Measurements from ENCODE around the gene VEPH1. TPM values are rescaled to one million over a fixed set of nuclear protein-coding genes. Genes with fewer than 3 reads are reported as not detected.

VEPH1 gene
- total RNA-seq, 4 donors from 2014 or later, result 5.8 TPM; not detected in 3

- Histone ChIP-seq H3K4me3 (no peak overlapping the region), H3K36me3 (no peaks in the 10 kb centered on the region), H3K27me3 (no peaks in the 10 kb centered on the region), H3K4me1 (no peaks in the 10 kb centered on the region), H3K9me3 (no peaks in the 10 kb centered on the region), H3K27ac (no peak overlapping the region)
- no peak for TF ChIP-seq POLR2A (IDR thresholded peaks at IDR 0.05)
- TF ChIP-seq CTCF (IDR thresholded peaks at IDR 0.05), result no peak
- DNase-seq, result no peak
These were observed 226.4 kb downstream of the VEPH1 start for GRCh38 chr3:157276801-157277200.

GRCh38 chr3:157275832-157276231, 227.4 kb downstream of the VEPH1 start:
- no peak overlapping the region for H3K4me3 ChIP-seq
- no peaks in the 10 kb centered on the region for H3K9me3 ChIP-seq
- TF ChIP-seq POLR2A (IDR thresholded peaks at IDR 0.05) (no peak), CTCF (IDR thresholded peaks at IDR 0.05) (no peak)
- no peak overlapping the region for H3K27ac ChIP-seq
- H3K27me3 ChIP-seq, result no peaks in the 10 kb centered on the region
- H3K4me1 ChIP-seq, result no peaks in the 10 kb centered on the region
- no peaks in the 10 kb centered on the region for H3K36me3 ChIP-seq
- DNase-seq, result no peak

- Histone ChIP-seq H3K4me1 (no peaks in the 10 kb centered on the region), H3K9me3 (no peaks in the 10 kb centered on the region), H3K27me3 (no peaks in the 10 kb centered on the region), H3K27ac (no peak overlapping the region), H3K36me3 (no peaks in the 10 kb centered on the region), H3K4me3 (no peak overlapping the region)
- TF ChIP-seq POLR2A (IDR thresholded peaks at IDR 0.05) (no peak), CTCF (IDR thresholded peaks at IDR 0.05) (no peak)
- no peak for DNase-seq
These were observed 228.5 kb downstream of the VEPH1 start for GRCh38 chr3:157274644-157275137.

- H3K36me3 ChIP-seq, result no peaks in the 10 kb centered on the region
- H3K27ac ChIP-seq, result no peak overlapping the region
- no peaks in the 10 kb centered on the region for H3K4me1 ChIP-seq
- H3K4me3 ChIP-seq, result no peak overlapping the region
- H3K9me3 ChIP-seq, result no peaks in the 10 kb centered on the region
- DNase-seq, result no peak
- TF ChIP-seq POLR2A (IDR thresholded peaks at IDR 0.05), result no peak
- TF ChIP-seq CTCF (IDR thresholded peaks at IDR 0.05), result no peak
- no peaks in the 10 kb centered on the region for H3K27me3 ChIP-seq
These were observed 231.8 kb downstream of the VEPH1 start for GRCh38 chr3:157271283-157271882.

- DNase-seq, result no peak
- no peaks in the 10 kb centered on the region for H3K27me3 ChIP-seq
These were observed 235.2 kb downstream of the VEPH1 start for GRCh38 chr3:157268026-157268425.

More at GRCh38 chr3:157268026-157268425, 235.2 kb downstream of the VEPH1 start:
- Histone ChIP-seq H3K4me3 (no peak overlapping the region), H3K9me3 (no peaks in the 10 kb centered on the region), H3K27ac (no peak overlapping the region), H3K36me3 (no peaks in the 10 kb centered on the region), H3K4me1 (no peaks in the 10 kb centered on the region)
- TF ChIP-seq CTCF (IDR thresholded peaks at IDR 0.05), result no peak
- no peak for TF ChIP-seq POLR2A (IDR thresholded peaks at IDR 0.05)

All from Peyer's patch (tissue), 4 donors.